Chondrocyte (in vitro differentiated cells): ENCODE results near the gene G3BP1. TPM values are rescaled to one million over a fixed set of nuclear protein-coding genes. Genes with fewer than 3 reads are reported as not detected.
"Not testable (repeated sequence)": the region's sequence is repeated elsewhere in the genome, so short reads cannot be mapped to it uniquely, and the experiment has no call there.

Experiments
- DNase-seq: peaks from one replicate; pipeline ENCODE4 v3.0.0; 2021; ENCODE audit warnings: mixed read lengths, low spot score
- H3K27ac Mint-ChIP-seq: one replicate; pipeline ENCODE4 v1.8.0; 2021; ENCODE audit warnings: mild to moderate bottlenecking, moderate library complexity, mixed read lengths; ENCODE audit not compliant: unreplicated experiment
- H3K27me3 Mint-ChIP-seq: 2 replicates; pipeline ENCODE4 v1.8.0; 2021; ENCODE audit warnings: low read depth, mixed read lengths
- H3K36me3 Mint-ChIP-seq: 2 replicates; pipeline ENCODE4 v1.8.0; 2021; ENCODE audit warnings: low read depth, mixed read lengths
- H3K4me1 Mint-ChIP-seq: 2 replicates; pipeline ENCODE4 v1.8.0; 2021; ENCODE audit warnings: low read depth, mild to moderate bottlenecking, mixed read lengths
- H3K4me3 Mint-ChIP-seq: one replicate; pipeline ENCODE4 v1.8.0; 2021; ENCODE audit warnings: mild to moderate bottlenecking, moderate library complexity, mixed read lengths; ENCODE audit not compliant: unreplicated experiment
- H3K9me3 Mint-ChIP-seq: 2 replicates; pipeline ENCODE4 v1.8.0; 2021; ENCODE audit warnings: low read depth, mixed read lengths
- CTCF ChIP-seq: fragments of 200-600 bp; sonication (generic); IDR thresholded peaks from 2 replicates; pipeline ENCODE4 v1.5.0; 2021; ENCODE audit warnings: antibody characterized with exemption, mild to moderate bottlenecking, moderate library complexity
- long read RNA-seq: library from polyadenylated mRNA; stranded (forward); transcript quantifications from one replicate; pipeline ENCODE4 v2.0.0, GENCODE V29; 2021
- total RNA-seq: library from RNA; stranded (reverse); gene quantifications from 3 replicates; pipeline ENCODE4 v1.2.1, GENCODE V29; 2021

The G3BP1 gene
- 174 to 202 TPM (median 181 TPM) in 3 replicates for total RNA-seq
- long read RNA-seq, full-length matches to known transcripts = 427 of 469 reads
- long read RNA-seq, partial matches to known transcripts = 3 of 469 reads
- long read RNA-seq, other reads (novel, unspliced or antisense) = 39 of 469 reads

GRCh38 chr5:151771259-151772028 is at the start of gene G3BP1:
G3BP1 (plus strand) TSS chr5:151771954; CDS start chr5:151786621, 14,667 bp downstream.
- H3K27ac Mint-ChIP-seq = peak within 1 kb of the TSS; percentile 89
- no peaks in the 10 kb centered on the region for H3K27me3 Mint-ChIP-seq
- H3K4me1 Mint-ChIP-seq = peaks cover 38% of the 10 kb centered on the region
- peak within 1 kb of the TSS; percentile 87 for H3K4me3 Mint-ChIP-seq
- H3K9me3 Mint-ChIP-seq = no peaks in the 10 kb centered on the region
- peak; percentile 100 for DNase-seq
- TF ChIP-seq CTCF = peak; percentile 80
- no peaks in the 10 kb centered on the region for H3K36me3 Mint-ChIP-seq

- no peak overlapping the region for H3K4me3 Mint-ChIP-seq
- no peaks in the 10 kb centered on the region for H3K27me3 Mint-ChIP-seq
- DNase-seq = no peak
- H3K36me3 Mint-ChIP-seq = no peaks in the 10 kb centered on the region
- no peak overlapping the region for H3K27ac Mint-ChIP-seq
- TF ChIP-seq CTCF = no peak
- H3K9me3 Mint-ChIP-seq = no peaks in the 10 kb centered on the region
- peaks cover 69% of the 10 kb centered on the region for H3K4me1 Mint-ChIP-seq
Observed at GRCh38 chr5:151722546-151722945, 49.2 kb upstream of the G3BP1 start.

- H3K4me1 Mint-ChIP-seq = peaks cover 54% of the 10 kb centered on the region
- no peak for DNase-seq
- H3K4me3 Mint-ChIP-seq = no peak overlapping the region
- no peaks in the 10 kb centered on the region for H3K27me3 Mint-ChIP-seq
- H3K36me3 Mint-ChIP-seq = peaks cover 2% of the 10 kb centered on the region
- H3K27ac Mint-ChIP-seq = no peak overlapping the region
- TF ChIP-seq CTCF = no peak
- peaks cover 3% of the 10 kb centered on the region for H3K9me3 Mint-ChIP-seq
Observed at GRCh38 chr5:151724360-151724759, 47.4 kb upstream of the G3BP1 start.

GRCh38 chr5:151729597-151729996 is 42.2 kb upstream of the G3BP1 start:
- DNase-seq, H3K4me3 Mint-ChIP-seq, H3K36me3 Mint-ChIP-seq, H3K27me3 Mint-ChIP-seq, H3K27ac Mint-ChIP-seq: not testable (repeated sequence)
- Mint-ChIP-seq H3K9me3 (peaks cover 10% of the 10 kb centered on the region), H3K4me1 (peaks cover 17% of the 10 kb centered on the region)

- H3K36me3 Mint-ChIP-seq = peaks cover 7% of the 10 kb centered on the region
- H3K9me3 Mint-ChIP-seq = peaks cover 10% of the 10 kb centered on the region
- no peak overlapping the region for H3K27ac Mint-ChIP-seq
- H3K4me3 Mint-ChIP-seq = no peak overlapping the region
- no peak for DNase-seq
- H3K4me1 Mint-ChIP-seq = peaks cover 15% of the 10 kb centered on the region
- TF ChIP-seq CTCF = no peak
- H3K27me3 Mint-ChIP-seq = no peaks in the 10 kb centered on the region
Observed at GRCh38 chr5:151730381-151730780, 41.4 kb upstream of the G3BP1 start.
